Measurements from ENCODE around the gene RINT1. TPM values are rescaled to one million over a fixed set of nuclear protein-coding genes. Genes with fewer than 3 reads are reported as not detected.
"Not testable (repeated sequence)": the region's sequence is repeated elsewhere in the genome, so short reads cannot be mapped to it uniquely, and the experiment has no call there.

Gene RINT1
- polyA plus RNA-seq, 4 donors: 20.2 to 25.1 (median 24.7) TPM

GRCh38 chr7:105594034-105594433 lies 62.0 kb downstream of the RINT1 start:
- no peak for DNase-seq (ENCODE audit: low read depth in 4 of 4, low spot score in 3 of 4)

GRCh38 chr7:105596866-105597265 lies 64.9 kb downstream of the RINT1 start:
- DNase-seq (ENCODE audit: low read depth in 4 of 4, low spot score in 3 of 4): no peak

- DNase-seq (ENCODE audit: low read depth in 4 of 4, low spot score in 3 of 4): not testable (repeated sequence)
These were observed 67.1 kb downstream of the RINT1 start for GRCh38 chr7:105599080-105599479.

- DNase-seq (ENCODE audit: low read depth in 4 of 4, low spot score in 3 of 4): no peak
These were observed 67.5 kb downstream of the RINT1 start for GRCh38 chr7:105599551-105599950.

- no peak for DNase-seq (ENCODE audit: low read depth in 4 of 4, low spot score in 3 of 4)
These were observed 68.9 kb downstream of the RINT1 start for GRCh38 chr7:105600720-105601550.

DNA sequence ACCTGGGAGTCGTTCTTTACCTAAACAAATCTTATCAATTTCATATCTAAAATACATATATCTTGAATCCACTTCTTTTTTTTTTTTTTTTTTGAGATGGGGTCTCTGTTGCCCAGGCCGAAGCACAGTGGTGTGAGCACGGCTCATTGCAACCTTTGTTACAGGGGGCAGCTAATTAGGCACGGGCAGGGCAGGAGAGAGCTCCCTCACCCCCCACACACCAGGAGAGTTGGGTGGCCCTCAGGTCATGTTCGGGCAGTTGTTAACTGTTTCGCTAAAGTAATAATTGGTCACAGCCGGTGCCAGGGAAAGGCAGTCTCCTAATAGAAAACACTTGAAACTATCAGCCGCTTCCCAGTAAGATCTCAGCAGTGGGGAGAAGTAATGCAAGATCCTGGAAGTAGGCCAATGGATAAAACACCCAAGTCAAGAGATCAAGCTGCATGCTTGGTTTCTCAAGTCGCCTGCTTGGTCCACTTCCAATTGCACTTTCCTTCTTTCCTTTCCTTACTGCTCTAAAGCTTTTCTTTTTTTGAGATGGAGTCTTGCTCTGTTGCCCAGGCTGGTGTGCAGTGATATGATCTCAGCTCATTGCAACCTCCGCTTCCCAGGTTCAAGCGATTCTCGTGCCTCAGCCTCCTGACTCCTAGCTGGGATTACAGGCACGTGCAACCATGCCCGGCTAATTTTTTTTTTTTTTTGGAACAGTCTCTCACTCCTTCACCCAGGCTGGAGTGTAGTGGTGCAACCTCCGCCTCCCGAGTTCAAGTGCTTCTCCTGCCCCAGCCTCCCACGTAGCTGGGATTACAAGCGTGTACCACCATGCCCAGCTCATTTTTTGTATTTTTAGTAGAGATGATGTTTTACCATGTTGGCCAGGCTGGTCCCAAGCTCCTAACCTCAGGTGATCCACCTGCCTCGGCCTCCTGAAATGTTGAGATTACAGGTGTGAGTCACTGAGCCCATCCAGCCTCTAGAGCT lies 70.6 kb downstream of the RINT1 start:
- no peak for DNase-seq (ENCODE audit: low read depth in 4 of 4, low spot score in 3 of 4)

GRCh38 chr7:105610165-105610930 lies 78.3 kb downstream of the RINT1 start:
- no peak for DNase-seq (ENCODE audit: low read depth in 4 of 4, low spot score in 3 of 4)

- no peak for DNase-seq (ENCODE audit: low read depth in 4 of 4, low spot score in 3 of 4)
These were observed 80.1 kb downstream of the RINT1 start for GRCh38 chr7:105611856-105612775.

DNA sequence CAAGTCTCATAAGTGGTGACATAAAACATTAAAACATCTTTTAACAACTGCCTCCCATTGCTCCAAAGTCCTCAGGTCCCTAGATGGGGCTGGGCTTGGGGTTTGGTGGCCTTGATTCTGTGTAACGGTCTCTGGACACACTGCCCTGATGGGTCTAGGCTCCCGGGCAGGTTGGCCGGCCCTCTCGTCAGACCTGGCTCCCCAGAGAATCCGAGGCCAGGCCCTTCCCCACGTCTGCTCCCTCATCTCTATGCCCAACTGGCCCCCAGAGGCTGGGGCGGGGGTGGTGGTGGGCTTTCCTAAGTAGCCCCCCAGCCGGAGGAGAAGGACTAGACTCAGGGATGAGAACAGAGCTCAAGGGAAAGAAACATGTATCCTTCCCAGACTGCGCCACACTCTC lies 80.8 kb downstream of the RINT1 start:
- no peak for DNase-seq (ENCODE audit: low read depth in 4 of 4, low spot score in 3 of 4)

- no peak for DNase-seq (ENCODE audit: low read depth in 4 of 4, low spot score in 3 of 4)
These were observed 81.8 kb downstream of the RINT1 start for GRCh38 chr7:105613611-105614330.

- no peak for DNase-seq (ENCODE audit: low read depth in 4 of 4, low spot score in 3 of 4)
These were observed 82.4 kb downstream of the RINT1 start for GRCh38 chr7:105614341-105614840.

Other genes with a start within 250 kb of the RINT1 start
- gene SRPK2, start 143.3 kb upstream of the RINT1 start, polyA plus RNA-seq (ENCODE audit: insufficient read length in 4 of 4): 10 to 100 TPM; 44.4 to 63.9 (median 59.5) TPM
- 10 to 100 TPM; 17.5 to 22.8 (median 21.6) TPM for gene PUS7, start 9.9 kb upstream of the RINT1 start, polyA plus RNA-seq (ENCODE audit: insufficient read length in 4 of 4)
- gene EFCAB10, start 49.3 kb downstream of the RINT1 start, polyA plus RNA-seq (ENCODE audit: insufficient read length in 4 of 4): 1 to 10 TPM; 1.5 to 2.6 (median 2.3) TPM